Hepatocyte (in vitro differentiated cells): ENCODE measurements around the gene CORO2A. TPM values are rescaled to one million over a fixed set of nuclear protein-coding genes. Genes with fewer than 3 reads are reported as not detected.

ENCODE experiments used
- DNase-seq: peaks from one replicate; pipeline ENCODE4 v3.0.0-alpha.2; 2016; ENCODE audit warnings: low spot score
- H2AFZ ChIP-seq: fragments of 200-600 bp; sonication (generic); 2 replicates; pipeline ENCODE4 v1.6.0; 2016; ENCODE audit warnings: antibody characterized with exemption, mild to moderate bottlenecking
- H3K27ac ChIP-seq: fragments of 200-600 bp; sonication (generic); 2 replicates; pipeline ENCODE4 v1.5.1; 2016; ENCODE audit warnings: mild to moderate bottlenecking
- H3K27me3 ChIP-seq: fragments of 200-600 bp; sonication (generic); 2 replicates; pipeline ENCODE4 v1.6.1; 2016
- H3K36me3 ChIP-seq: fragments of 200-600 bp; sonication (generic); replicated peaks from 2 replicates; pipeline ENCODE4 v1.5.1; 2016; ENCODE audit warnings: low read depth; ENCODE audit not compliant: insufficient read depth
- H3K4me1 ChIP-seq: fragments of 200-600 bp; sonication (generic); 2 replicates; pipeline ENCODE4 v1.5.1; 2016; ENCODE audit warnings: mild to moderate bottlenecking, moderate library complexity; ENCODE audit not compliant: insufficient read depth
- H3K4me2 ChIP-seq: fragments of 200-600 bp; sonication (generic); 2 replicates; pipeline ENCODE4 v1.6.0; 2016
- H3K4me3 ChIP-seq: fragments of 200-600 bp; sonication (generic); 2 replicates; pipeline ENCODE4 v1.5.1; 2016; ENCODE audit warnings: mild to moderate bottlenecking
- H3K79me2 ChIP-seq: fragments of 200-600 bp; sonication (generic); 2 replicates; pipeline ENCODE4 v1.6.0; 2017; ENCODE audit warnings: mild to moderate bottlenecking
- H3K9me2 ChIP-seq: fragments of 200-600 bp; sonication (generic); replicated peaks from 2 replicates; pipeline ENCODE4 v1.6.0; 2017; ENCODE audit warnings: mild to moderate bottlenecking; ENCODE audit not compliant: insufficient read depth
- H3K9me3 ChIP-seq: fragments of 200-600 bp; sonication (generic); 2 replicates; pipeline ENCODE4 v1.5.1; 2016; ENCODE audit warnings: low read depth, mild to moderate bottlenecking
- H4K20me1 ChIP-seq: fragments of 200-600 bp; sonication (generic); 2 replicates; pipeline ENCODE4 v1.6.0; 2016; ENCODE audit warnings: mild to moderate bottlenecking; ENCODE audit not compliant: insufficient read depth, poor library complexity, severe bottlenecking
- EZH2 ChIP-seq: fragments of 200-600 bp; sonication (generic); IDR thresholded peaks from 2 replicates; pipeline ENCODE4 v1.6.1; 2016; ENCODE audit warnings: antibody characterized with exemption, mild to moderate bottlenecking, borderline replicate concordance
- EZH2phosphoT487 ChIP-seq: fragments of 200-600 bp; sonication (generic); IDR thresholded peaks from one replicate; pipeline ENCODE4 v1.6.1; 2018; ENCODE audit warnings: antibody characterized with exemption, mild to moderate bottlenecking, low read depth, moderate library complexity; ENCODE audit not compliant: unreplicated experiment, severe bottlenecking
- WGBS: methylation state at CpG from one replicate; pipeline ENCODE4 v1.1.6; 2016; ENCODE audit warnings: low lambda C conversion rate; ENCODE audit errors: missing lambda C conversion rate; 5-methylcytosine and 5-hydroxymethylcytosine counted together
- polyA plus RNA-seq: library from polyadenylated mRNA; unstranded; fragments of >200 nt; fragmentation: Nextera tagmentation; extraction: Ambion mirVana; gene quantifications from 2 replicates; pipeline ENCODE4 v1.2.1, GENCODE V29; 2016
- total RNA-seq: library from RNA; depleted of rRNA; stranded (reverse); fragments of >200 nt; gene quantifications from 2 replicates; pipeline ENCODE4 v1.2.3, GENCODE V29; 2014
- TF ChIP-seq, protein P1 (sequence below): fragments of 200-600 bp; sonication (generic); IDR thresholded peaks from 2 replicates; pipeline ENCODE4 v1.5.1; 2016; ENCODE audit warnings: antibody characterized with exemption, mild to moderate bottlenecking; ENCODE audit not compliant: poor library complexity

The CORO2A gene
- total and polyA plus RNA-seq, 2 experiments from 2014 or later: 12.8 to 24.6 TPM

DNA sequence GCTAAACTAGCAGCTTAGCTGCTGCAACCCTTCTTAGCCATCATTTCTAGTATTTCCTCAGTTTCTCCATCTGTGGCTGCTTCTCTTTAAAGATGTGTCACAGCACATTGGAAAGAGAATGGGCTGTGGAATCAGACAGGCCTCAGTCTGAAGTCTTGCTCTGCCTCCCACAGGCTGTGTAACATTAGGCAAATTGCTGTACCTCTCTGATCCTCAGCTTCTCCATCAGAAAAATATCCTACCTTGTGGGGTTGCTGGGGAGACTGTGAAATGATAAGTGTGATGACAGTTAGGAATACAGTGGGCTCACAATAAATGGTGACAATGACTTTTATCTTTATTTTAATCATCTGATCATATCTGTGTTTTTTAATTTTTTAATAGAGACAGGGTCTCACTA is 55.9 kb downstream of the CORO2A start:
- Histone ChIP-seq H3K4me1 (no peaks in the 10 kb centered on the region), H3K36me3 (no peaks in the 10 kb centered on the region), H3K9me3 (no peaks in the 10 kb centered on the region), H3K9me2 (no peaks in the 10 kb centered on the region), H3K27me3 (no peaks in the 10 kb centered on the region), H2AFZ (no peak overlapping the region), H3K79me2 (no peaks in the 10 kb centered on the region), H3K27ac (no peak overlapping the region), H3K4me3 (no peak overlapping the region), H3K4me2 (no peak overlapping the region), H4K20me1 (no peaks in the 10 kb centered on the region)
- TF ChIP-seq EZH2 (no peak), EZH2phosphoT487 (no peak)
- TF ChIP-seq, protein P1, sequence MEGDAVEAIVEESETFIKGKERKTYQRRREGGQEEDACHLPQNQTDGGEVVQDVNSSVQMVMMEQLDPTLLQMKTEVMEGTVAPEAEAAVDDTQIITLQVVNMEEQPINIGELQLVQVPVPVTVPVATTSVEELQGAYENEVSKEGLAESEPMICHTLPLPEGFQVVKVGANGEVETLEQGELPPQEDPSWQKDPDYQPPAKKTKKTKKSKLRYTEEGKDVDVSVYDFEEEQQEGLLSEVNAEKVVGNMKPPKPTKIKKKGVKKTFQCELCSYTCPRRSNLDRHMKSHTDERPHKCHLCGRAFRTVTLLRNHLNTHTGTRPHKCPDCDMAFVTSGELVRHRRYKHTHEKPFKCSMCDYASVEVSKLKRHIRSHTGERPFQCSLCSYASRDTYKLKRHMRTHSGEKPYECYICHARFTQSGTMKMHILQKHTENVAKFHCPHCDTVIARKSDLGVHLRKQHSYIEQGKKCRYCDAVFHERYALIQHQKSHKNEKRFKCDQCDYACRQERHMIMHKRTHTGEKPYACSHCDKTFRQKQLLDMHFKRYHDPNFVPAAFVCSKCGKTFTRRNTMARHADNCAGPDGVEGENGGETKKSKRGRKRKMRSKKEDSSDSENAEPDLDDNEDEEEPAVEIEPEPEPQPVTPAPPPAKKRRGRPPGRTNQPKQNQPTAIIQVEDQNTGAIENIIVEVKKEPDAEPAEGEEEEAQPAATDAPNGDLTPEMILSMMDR: no peak
- DNase-seq: no peak

DNA sequence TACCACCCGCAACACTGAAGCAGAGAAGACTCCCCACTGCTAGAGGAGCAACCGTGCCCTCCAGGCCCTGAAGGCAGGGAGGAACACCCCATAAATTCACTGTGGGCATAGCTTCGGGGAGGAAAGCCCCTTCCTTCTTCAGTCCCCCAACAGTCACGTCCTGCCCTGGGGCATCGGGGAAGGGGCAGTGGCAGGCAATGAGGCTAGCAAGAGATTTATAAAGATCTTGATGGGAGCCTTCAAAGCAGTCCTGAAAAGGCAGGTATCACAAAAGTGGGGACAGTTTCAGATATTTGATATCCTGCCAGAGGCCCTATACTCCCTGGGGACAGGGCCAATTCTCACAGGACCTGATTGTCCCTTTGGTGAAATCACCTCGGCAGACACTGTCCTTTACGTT is 56.5 kb downstream of the CORO2A start:
- no peaks in the 10 kb centered on the region for H3K4me1 ChIP-seq
- H3K4me2 ChIP-seq: no peak overlapping the region
- H3K4me3 ChIP-seq: no peak overlapping the region
- no peak for DNase-seq
- no peaks in the 10 kb centered on the region for H3K9me3 ChIP-seq
- no peak for TF ChIP-seq EZH2phosphoT487
- TF ChIP-seq, protein P1: no peak
- TF ChIP-seq EZH2: no peak
- no peaks in the 10 kb centered on the region for H3K36me3 ChIP-seq
- H3K27ac ChIP-seq: no peak overlapping the region
- H3K79me2 ChIP-seq: no peaks in the 10 kb centered on the region
- no peaks in the 10 kb centered on the region for H4K20me1 ChIP-seq
- WGBS: 93% methylated on average over 7 of the region's 7 CpGs
- no peaks in the 10 kb centered on the region for H3K9me2 ChIP-seq
- no peak overlapping the region for H2AFZ ChIP-seq
- no peaks in the 10 kb centered on the region for H3K27me3 ChIP-seq

DNA sequence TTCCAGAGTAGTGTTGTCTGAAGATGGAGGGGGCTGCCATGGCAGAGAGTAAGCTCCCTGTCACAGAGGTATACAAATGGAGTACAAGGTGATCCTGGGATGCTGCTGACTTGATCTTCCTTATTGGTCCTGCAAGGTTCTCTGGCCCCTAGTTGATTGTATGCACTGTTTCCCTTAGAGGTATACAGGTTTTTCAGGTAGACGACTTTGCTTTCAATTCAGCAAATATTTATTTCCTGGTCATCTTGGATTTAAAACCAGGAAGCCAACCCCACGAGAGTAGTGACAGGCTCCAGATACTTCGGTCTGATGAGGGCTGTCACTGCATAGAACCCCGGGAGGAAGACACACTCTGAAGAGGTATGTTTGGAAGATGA is 56.9 kb downstream of the CORO2A start:
- no peaks in the 10 kb centered on the region for H3K79me2 ChIP-seq
- no peaks in the 10 kb centered on the region for H3K4me1 ChIP-seq
- H3K9me3 ChIP-seq: no peaks in the 10 kb centered on the region
- TF ChIP-seq, protein P1: no peak
- TF ChIP-seq EZH2 (no peak), EZH2phosphoT487 (no peak)
- no peaks in the 10 kb centered on the region for H3K9me2 ChIP-seq
- no peak overlapping the region for H3K4me2 ChIP-seq
- H3K27me3 ChIP-seq: no peaks in the 10 kb centered on the region
- no peaks in the 10 kb centered on the region for H4K20me1 ChIP-seq
- DNase-seq: no peak
- no peak overlapping the region for H2AFZ ChIP-seq
- H3K36me3 ChIP-seq: no peaks in the 10 kb centered on the region
- no peak overlapping the region for H3K27ac ChIP-seq
- H3K4me3 ChIP-seq: no peak overlapping the region
- 87% methylated on average over 4 of the region's 4 CpGs for WGBS
